ENCODE results near the gene THAP12.

Gene THAP12

DNA sequence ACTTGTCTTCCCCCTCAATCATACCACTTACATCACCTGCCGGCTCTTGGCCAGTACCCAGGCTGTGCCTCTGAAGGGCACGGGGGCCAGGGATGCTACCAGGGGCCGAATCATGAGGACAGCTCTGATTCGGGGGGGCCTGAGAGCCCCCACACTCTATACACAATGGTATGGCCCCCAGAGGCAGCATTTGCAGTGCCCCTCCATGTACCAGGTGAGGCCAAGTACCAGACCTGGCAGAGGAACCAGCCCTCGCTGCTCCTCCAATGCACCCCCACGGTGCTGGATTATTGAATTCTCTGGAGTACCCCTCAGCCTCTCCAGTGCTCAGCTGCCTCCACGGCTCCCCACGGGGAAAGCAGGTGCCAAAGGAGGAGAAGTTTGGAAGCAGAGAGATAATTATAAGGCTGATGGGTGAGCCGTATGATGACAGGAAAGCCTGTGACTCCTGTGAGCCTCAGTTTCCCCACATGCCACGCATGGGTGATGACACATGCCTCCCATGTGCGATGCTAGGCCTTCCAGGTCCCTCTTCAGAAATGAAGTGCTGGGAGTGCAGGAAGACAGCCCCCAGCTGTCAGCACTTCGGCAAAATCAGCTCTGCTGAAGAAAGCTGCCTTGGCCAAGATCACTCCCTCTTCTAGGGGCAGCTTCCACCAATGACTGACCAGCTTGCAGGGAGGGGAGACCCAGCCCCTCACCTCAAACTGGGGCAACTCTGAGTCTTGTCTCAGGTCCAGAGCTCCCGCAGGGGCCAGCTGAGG, 69.9 kb downstream of the THAP12 start:
- TF ChIP-seq FOXP2 (optimal IDR thresholded peaks at IDR 0.05; ENCODE audit: borderline replicate concordance, extremely low read depth, extremely low read length, insufficient read depth), result no peak
- TF ChIP-seq TAF1 (IDR thresholded peaks at IDR 0.05; ENCODE audit: borderline replicate concordance, insufficient read depth, low read length), result no peak
- TF ChIP-seq SIN3A (IDR thresholded peaks at IDR 0.05; ENCODE audit: borderline replicate concordance, insufficient read depth, low read length), result no peak
- no peak for TF ChIP-seq POLR2AphosphoS5 (IDR thresholded peaks at IDR 0.05; ENCODE audit: low read depth, low read length)
- no peak for TF ChIP-seq REST (IDR thresholded peaks at IDR 0.05; ENCODE audit: insufficient read depth in 1 of 2, low read depth in 2 of 2, low read length in 2 of 2)

GRCh38 chr11:76307978-76308747, 72.8 kb downstream of the THAP12 start:
- TF ChIP-seq REST (IDR thresholded peaks at IDR 0.05; ENCODE audit: insufficient read depth in 1 of 2, low read depth in 2 of 2, low read length in 2 of 2) (no peak), TAF1 (IDR thresholded peaks at IDR 0.05; ENCODE audit: borderline replicate concordance, insufficient read depth, low read length) (no peak), POLR2AphosphoS5 (IDR thresholded peaks at IDR 0.05; ENCODE audit: low read depth, low read length) (no peak), FOXP2 (optimal IDR thresholded peaks at IDR 0.05; ENCODE audit: borderline replicate concordance, extremely low read depth, extremely low read length, insufficient read depth) (no peak)

DNA sequence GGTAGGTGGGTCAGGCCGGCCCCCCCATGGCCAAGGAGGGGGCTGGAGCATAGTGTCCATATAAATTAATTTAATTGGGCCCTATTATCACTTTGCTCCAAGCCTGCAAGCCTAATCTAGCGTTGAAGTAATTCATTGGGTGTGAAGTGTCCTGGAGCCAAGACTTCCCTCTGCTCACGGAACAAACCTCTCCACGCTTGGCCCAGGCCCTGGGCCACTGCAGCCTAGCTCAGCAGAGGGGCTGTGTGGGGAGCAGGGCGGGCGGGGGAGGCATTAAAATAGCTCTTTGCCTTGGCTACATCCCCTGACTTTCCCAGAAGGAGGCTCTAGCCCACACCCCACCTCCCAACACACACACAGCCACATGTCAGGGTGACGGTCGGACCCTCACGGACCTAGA, 73.5 kb downstream of the THAP12 start:
- no peak for TF ChIP-seq FOXP2 (optimal IDR thresholded peaks at IDR 0.05; ENCODE audit: borderline replicate concordance, extremely low read depth, extremely low read length, insufficient read depth)
- TF ChIP-seq POLR2AphosphoS5 (IDR thresholded peaks at IDR 0.05; ENCODE audit: low read depth, low read length), result no peak
- no peak for TF ChIP-seq SIN3A (IDR thresholded peaks at IDR 0.05; ENCODE audit: borderline replicate concordance, insufficient read depth, low read length)
- no peak for TF ChIP-seq TAF1 (IDR thresholded peaks at IDR 0.05; ENCODE audit: borderline replicate concordance, insufficient read depth, low read length)
- no peak for TF ChIP-seq REST (IDR thresholded peaks at IDR 0.05; ENCODE audit: insufficient read depth in 1 of 2, low read depth in 2 of 2, low read length in 2 of 2)

GRCh38 chr11:76303399-76303798, 77.5 kb downstream of the THAP12 start:
- no peak for TF ChIP-seq SIN3A (IDR thresholded peaks at IDR 0.05; ENCODE audit: borderline replicate concordance, insufficient read depth, low read length)
- TF ChIP-seq REST (IDR thresholded peaks at IDR 0.05; ENCODE audit: insufficient read depth in 1 of 2, low read depth in 2 of 2, low read length in 2 of 2), result no peak
- no peak for TF ChIP-seq FOXP2 (optimal IDR thresholded peaks at IDR 0.05; ENCODE audit: borderline replicate concordance, extremely low read depth, extremely low read length, insufficient read depth)
- no peak for TF ChIP-seq TAF1 (IDR thresholded peaks at IDR 0.05; ENCODE audit: borderline replicate concordance, insufficient read depth, low read length)
- TF ChIP-seq POLR2AphosphoS5 (IDR thresholded peaks at IDR 0.05; ENCODE audit: low read depth, low read length), result no peak

All from PFSK-1 (cell line).